Loucy (cell line): ENCODE data around the gene PRKCZ.

ENCODE experiments used
- EZH2phosphoT487 ChIP-seq: fragments of 200-600 bp; IDR thresholded peaks from 2 replicates; pipeline ENCODE4 v1.6.1; 2018; ENCODE audit warnings: antibody characterized with exemption, mild to moderate bottlenecking, moderate library complexity, borderline replicate concordance
- TF ChIP-seq, protein P1 (sequence below): fragments of 200-600 bp; sonication (generic); conservative IDR thresholded peaks from 2 replicates; pipeline ENCODE4 v1.5.1; 2014; ENCODE audit warnings: mild to moderate bottlenecking, antibody characterized with exemption, low read length

DNA sequence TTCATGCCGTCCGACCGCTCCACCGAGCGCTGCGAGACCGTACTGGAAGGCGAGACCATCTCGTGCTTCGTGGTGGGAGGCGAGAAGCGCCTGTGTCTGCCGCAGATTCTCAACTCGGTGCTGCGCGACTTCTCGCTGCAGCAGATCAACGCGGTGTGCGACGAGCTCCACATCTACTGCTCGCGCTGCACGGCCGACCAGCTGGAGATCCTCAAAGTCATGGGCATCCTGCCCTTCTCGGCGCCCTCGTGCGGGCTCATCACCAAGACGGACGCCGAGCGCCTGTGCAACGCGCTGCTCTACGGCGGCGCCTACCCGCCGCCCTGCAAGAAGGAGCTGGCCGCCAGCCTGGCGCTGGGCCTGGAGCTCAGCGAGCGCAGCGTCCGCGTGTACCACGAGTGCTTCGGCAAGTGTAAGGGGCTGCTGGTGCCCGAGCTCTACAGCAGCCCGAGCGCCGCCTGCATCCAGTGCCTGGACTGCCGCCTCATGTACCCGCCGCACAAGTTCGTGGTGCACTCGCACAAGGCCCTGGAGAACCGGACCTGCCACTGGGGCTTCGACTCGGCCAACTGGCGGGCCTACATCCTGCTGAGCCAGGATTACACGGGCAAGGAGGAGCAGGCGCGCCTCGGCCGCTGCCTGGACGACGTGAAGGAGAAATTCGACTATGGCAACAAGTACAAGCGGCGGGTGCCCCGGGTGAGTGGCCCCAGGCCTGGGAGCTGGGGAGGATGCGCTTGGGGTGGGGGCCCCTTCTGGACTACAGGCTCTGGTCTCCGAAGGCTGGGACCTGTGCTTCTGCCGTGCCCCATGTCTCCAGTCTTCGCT lies 179.0 kb downstream of the PRKCZ start:
- TF ChIP-seq, protein P1, sequence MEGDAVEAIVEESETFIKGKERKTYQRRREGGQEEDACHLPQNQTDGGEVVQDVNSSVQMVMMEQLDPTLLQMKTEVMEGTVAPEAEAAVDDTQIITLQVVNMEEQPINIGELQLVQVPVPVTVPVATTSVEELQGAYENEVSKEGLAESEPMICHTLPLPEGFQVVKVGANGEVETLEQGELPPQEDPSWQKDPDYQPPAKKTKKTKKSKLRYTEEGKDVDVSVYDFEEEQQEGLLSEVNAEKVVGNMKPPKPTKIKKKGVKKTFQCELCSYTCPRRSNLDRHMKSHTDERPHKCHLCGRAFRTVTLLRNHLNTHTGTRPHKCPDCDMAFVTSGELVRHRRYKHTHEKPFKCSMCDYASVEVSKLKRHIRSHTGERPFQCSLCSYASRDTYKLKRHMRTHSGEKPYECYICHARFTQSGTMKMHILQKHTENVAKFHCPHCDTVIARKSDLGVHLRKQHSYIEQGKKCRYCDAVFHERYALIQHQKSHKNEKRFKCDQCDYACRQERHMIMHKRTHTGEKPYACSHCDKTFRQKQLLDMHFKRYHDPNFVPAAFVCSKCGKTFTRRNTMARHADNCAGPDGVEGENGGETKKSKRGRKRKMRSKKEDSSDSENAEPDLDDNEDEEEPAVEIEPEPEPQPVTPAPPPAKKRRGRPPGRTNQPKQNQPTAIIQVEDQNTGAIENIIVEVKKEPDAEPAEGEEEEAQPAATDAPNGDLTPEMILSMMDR = 0 out of 2 replicates have a peak, but pooled peaks have one; percentile 17
- TF ChIP-seq EZH2phosphoT487 = no peak
